ENCODE results near the gene ZBTB7B. TPM values are rescaled to one million over a fixed set of nuclear protein-coding genes. Genes with fewer than 3 reads are reported as not detected.

ZBTB7B gene
- total and polyA plus RNA-seq, 9 of the 15 experiments (the other 6 are each of a cell fraction or from before 2014, with no cell fraction given): 0.04 to 46.5 (median 15.2) TPM

DNA sequence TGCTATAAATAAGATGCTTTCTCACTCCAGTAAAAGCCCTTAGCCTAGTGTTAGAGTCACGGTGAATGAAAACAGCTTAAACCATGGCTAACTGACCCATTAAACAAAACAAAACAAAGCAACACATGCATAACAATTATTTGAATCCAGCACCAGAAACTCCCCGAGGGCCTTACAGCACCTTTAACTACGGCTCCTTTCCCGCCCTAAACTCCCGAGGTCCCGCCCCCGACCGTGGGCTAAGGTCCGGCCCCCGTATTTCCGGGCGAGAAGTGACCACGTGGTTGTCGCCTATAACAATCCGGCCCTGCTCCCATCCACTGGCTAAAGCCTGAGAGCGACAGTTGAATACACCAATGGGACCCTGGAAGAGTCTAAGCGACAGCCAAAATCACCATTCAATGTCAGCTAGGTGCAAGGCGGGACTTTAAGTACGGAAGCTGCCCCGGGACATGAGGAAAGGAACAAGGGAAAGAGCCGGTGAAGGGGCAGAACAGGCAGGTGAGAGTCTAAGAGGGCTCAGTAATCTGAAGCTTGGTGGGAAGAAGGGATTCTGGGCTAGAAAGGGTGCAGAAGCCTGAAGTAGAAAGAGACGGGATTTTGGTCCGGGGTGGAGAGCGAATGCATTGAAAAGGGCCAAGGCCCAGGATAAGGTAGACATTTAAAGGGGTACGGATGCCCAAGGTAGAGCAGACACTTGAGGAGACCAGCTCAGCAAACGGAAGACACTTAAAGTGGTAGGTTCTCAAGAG, 19.5 kb upstream of the ZBTB7B start, which contains the start of gene FLAD1 (continued):
- TF ChIP-seq, protein P1, sequence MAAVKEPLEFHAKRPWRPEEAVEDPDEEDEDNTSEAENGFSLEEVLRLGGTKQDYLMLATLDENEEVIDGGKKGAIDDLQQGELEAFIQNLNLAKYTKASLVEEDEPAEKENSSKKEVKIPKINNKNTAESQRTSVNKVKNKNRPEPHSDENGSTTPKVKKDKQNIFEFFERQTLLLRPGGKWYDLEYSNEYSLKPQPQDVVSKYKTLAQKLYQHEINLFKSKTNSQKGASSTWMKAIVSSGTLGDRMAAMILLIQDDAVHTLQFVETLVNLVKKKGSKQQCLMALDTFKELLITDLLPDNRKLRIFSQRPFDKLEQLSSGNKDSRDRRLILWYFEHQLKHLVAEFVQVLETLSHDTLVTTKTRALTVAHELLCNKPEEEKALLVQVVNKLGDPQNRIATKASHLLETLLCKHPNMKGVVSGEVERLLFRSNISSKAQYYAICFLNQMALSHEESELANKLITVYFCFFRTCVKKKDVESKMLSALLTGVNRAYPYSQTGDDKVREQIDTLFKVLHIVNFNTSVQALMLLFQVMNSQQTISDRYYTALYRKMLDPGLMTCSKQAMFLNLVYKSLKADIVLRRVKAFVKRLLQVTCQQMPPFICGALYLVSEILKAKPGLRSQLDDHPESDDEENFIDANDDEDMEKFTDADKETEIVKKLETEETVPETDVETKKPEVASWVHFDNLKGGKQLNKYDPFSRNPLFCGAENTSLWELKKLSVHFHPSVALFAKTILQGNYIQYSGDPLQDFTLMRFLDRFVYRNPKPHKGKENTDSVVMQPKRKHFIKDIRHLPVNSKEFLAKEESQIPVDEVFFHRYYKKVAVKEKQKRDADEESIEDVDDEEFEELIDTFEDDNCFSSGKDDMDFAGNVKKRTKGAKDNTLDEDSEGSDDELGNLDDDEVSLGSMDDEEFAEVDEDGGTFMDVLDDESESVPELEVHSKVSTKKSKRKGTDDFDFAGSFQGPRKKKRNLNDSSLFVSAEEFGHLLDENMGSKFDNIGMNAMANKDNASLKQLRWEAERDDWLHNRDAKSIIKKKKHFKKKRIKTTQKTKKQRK (IDR thresholded peaks at IDR 0.05; ENCODE audit: borderline replicate concordance, low read depth, low read length): peak; percentile 98
- TF ChIP-seq ZNF347 (CRISPR knock-in tag; IDR thresholded peaks at IDR 0.05; ENCODE audit: low read depth) (no peak), SMAD3 (CRISPR knock-in tag; conservative IDR thresholded peaks at IDR 0.05) (0 out of 2 replicates have a peak, but pooled peaks have one; percentile 28), NR3C1 (CRISPR knock-in tag; IDR thresholded peaks at IDR 0.05) (no peak)
- TF ChIP-seq, protein P2, sequence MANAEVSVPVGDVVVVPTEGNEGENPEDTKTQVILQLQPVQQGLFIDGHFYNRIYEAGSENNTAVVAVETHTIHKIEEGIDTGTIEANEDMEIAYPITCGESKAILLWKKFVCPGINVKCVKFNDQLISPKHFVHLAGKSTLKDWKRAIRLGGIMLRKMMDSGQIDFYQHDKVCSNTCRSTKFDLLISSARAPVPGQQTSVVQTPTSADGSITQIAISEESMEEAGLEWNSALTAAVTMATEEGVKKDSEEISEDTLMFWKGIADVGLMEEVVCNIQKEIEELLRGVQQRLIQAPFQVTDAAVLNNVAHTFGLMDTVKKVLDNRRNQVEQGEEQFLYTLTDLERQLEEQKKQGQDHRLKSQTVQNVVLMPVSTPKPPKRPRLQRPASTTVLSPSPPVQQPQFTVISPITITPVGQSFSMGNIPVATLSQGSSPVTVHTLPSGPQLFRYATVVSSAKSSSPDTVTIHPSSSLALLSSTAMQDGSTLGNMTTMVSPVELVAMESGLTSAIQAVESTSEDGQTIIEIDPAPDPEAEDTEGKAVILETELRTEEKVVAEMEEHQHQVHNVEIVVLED (CRISPR knock-in tag; IDR thresholded peaks at IDR 0.05): no peak
- TF ChIP-seq, protein P3, sequence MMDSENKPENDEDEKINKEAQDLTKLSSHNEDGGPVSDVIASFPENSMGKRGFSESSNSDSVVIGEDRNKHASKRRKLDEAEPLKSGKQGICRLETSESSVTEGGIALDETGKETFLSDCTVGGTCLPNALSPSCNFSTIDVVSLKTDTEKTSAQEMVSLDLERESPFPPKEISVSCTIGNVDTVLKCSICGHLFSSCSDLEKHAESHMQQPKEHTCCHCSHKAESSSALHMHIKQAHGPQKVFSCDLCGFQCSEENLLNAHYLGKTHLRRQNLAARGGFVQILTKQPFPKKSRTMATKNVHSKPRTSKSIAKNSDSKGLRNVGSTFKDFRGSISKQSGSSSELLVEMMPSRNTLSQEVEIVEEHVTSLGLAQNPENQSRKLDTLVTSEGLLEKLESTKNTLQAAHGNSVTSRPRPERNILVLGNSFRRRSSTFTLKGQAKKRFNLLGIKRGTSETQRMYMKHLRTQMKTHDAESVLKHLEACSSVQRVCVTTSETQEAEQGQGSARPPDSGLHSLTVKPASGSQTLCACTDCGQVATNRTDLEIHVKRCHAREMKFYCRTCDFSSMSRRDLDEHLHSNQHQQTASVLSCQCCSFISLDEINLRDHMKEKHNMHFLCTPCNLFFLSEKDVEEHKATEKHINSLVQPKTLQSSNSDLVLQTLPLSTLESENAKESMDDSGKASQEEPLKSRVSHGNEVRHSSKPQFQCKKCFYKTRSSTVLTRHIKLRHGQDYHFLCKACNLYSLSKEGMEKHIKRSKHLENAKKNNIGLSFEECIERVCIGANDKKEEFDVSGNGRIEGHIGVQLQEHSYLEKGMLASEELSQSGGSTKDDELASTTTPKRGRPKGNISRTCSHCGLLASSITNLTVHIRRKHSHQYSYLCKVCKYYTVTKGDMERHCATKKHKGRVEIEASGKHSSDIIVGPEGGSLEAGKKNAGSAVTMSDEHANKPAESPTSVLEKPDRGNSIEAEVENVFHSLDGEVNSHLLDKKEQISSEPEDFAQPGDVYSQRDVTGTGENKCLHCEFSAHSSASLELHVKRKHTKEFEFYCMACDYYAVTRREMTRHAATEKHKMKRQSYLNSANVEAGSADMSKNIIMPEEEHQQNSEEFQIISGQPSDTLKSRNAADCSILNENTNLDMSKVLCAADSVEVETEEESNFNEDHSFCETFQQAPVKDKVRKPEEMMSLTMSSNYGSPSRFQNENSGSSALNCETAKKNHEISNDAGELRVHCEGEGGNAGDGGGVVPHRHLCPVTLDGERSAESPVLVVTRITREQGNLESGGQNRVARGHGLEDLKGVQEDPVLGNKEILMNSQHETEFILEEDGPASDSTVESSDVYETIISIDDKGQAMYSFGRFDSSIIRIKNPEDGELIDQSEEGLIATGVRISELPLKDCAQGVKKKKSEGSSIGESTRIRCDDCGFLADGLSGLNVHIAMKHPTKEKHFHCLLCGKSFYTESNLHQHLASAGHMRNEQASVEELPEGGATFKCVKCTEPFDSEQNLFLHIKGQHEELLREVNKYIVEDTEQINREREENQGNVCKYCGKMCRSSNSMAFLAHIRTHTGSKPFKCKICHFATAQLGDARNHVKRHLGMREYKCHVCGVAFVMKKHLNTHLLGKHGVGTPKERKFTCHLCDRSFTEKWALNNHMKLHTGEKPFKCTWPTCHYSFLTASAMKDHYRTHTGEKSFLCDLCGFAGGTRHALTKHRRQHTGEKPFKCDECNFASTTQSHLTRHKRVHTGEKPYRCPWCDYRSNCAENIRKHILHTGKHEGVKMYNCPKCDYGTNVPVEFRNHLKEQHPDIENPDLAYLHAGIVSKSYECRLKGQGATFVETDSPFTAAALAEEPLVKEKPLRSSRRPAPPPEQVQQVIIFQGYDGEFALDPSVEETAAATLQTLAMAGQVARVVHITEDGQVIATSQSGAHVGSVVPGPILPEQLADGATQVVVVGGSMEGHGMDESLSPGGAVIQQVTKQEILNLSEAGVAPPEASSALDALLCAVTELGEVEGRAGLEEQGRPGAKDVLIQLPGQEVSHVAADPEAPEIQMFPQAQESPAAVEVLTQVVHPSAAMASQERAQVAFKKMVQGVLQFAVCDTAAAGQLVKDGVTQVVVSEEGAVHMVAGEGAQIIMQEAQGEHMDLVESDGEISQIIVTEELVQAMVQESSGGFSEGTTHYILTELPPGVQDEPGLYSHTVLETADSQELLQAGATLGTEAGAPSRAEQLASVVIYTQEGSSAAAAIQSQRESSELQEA (IDR thresholded peaks at IDR 0.05; ENCODE audit: low read depth): peak; percentile 95
- TF ChIP-seq, protein P4, sequence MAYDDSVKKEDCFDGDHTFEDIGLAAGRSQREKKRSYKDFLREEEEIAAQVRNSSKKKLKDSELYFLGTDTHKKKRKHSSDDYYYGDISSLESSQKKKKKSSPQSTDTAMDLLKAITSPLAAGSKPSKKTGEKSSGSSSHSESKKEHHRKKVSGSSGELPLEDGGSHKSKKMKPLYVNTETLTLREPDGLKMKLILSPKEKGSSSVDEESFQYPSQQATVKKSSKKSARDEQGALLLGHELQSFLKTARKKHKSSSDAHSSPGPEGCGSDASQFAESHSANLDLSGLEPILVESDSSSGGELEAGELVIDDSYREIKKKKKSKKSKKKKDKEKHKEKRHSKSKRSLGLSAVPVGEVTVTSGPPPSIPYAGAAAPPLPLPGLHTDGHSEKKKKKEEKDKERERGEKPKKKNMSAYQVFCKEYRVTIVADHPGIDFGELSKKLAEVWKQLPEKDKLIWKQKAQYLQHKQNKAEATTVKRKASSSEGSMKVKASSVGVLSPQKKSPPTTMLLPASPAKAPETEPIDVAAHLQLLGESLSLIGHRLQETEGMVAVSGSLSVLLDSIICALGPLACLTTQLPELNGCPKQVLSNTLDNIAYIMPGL (CRISPR knock-in tag; IDR thresholded peaks at IDR 0.05): no peak

Data from K562 (cell line).